KMS-11 (cell line): ENCODE data around the gene RAB1A.

Experiments used
- H2AFZ ChIP-seq: fragments of 200-600 bp; sonication (generic); 2 replicates; pipeline ENCODE4 v1.6.1; 2016; ENCODE audit warnings: antibody characterized with exemption, mixed run types, low read depth
- H3K27ac ChIP-seq: fragments of 200-600 bp; sonication (generic); 2 replicates; pipeline ENCODE4 v1.6.1; 2016; ENCODE audit warnings: mild to moderate bottlenecking, mixed run types
- H3K27me3 ChIP-seq: fragments of 200-600 bp; sonication (generic); 2 replicates; pipeline ENCODE4 v1.6.1; 2017; ENCODE audit warnings: mild to moderate bottlenecking, low read depth, mixed run types, moderate library complexity; ENCODE audit not compliant: insufficient read depth
- H3K36me3 ChIP-seq: fragments of 200-600 bp; sonication (generic); 2 replicates; pipeline ENCODE4 v1.6.1; 2017; ENCODE audit warnings: mild to moderate bottlenecking, mixed run types; ENCODE audit not compliant: insufficient read depth
- H3K4me1 ChIP-seq: fragments of 200-600 bp; sonication (generic); 2 replicates; pipeline ENCODE4 v1.6.1; 2016; ENCODE audit warnings: mild to moderate bottlenecking, low read depth, mixed run types; ENCODE audit not compliant: poor library complexity, severe bottlenecking
- H3K4me2 ChIP-seq: fragments of 200-600 bp; sonication (generic); 2 replicates; pipeline ENCODE4 v1.7.0; 2016; ENCODE audit warnings: mild to moderate bottlenecking, mixed run types
- H3K4me3 ChIP-seq: fragments of 200-600 bp; sonication (generic); IDR thresholded peaks from 2 replicates; pipeline ENCODE4 v1.6.1; 2017; ENCODE audit warnings: low read depth, low read length, mixed read lengths; ENCODE audit not compliant: insufficient read depth
- H3K79me2 ChIP-seq: fragments of 200-600 bp; sonication (generic); 2 replicates; pipeline ENCODE4 v1.6.1; 2016; ENCODE audit warnings: low read depth, mixed run types; ENCODE audit not compliant: insufficient read depth
- H3K9ac ChIP-seq: fragments of 200-600 bp; sonication (generic); 2 replicates; pipeline ENCODE4 v1.6.1; 2016; ENCODE audit warnings: mild to moderate bottlenecking, mixed run types
- H4K20me1 ChIP-seq: fragments of 200-600 bp; sonication (generic); 2 replicates; pipeline ENCODE4 v1.6.1; 2016; ENCODE audit warnings: mild to moderate bottlenecking, mixed run types; ENCODE audit not compliant: insufficient read depth
- CTCF ChIP-seq: fragments of 200-600 bp; sonication (generic); conservative IDR thresholded peaks from 2 replicates; pipeline ENCODE4 v1.6.1; 2017; ENCODE audit warnings: low read depth, mild to moderate bottlenecking, antibody characterized with exemption, low read length, moderate library complexity, mixed read lengths

RAB1A gene

GRCh38 chr2:65073879-65074565 is 55.9 kb downstream of the RAB1A start:
- H3K9ac ChIP-seq: no peak overlapping the region
- no peak overlapping the region for H3K4me3 ChIP-seq
- no peaks in the 10 kb centered on the region for H3K79me2 ChIP-seq
- no peaks in the 10 kb centered on the region for H4K20me1 ChIP-seq
- no peak overlapping the region for H3K4me2 ChIP-seq
- no peaks in the 10 kb centered on the region for H3K27me3 ChIP-seq
- H3K36me3 ChIP-seq: no peaks in the 10 kb centered on the region
- no peak for TF ChIP-seq CTCF
- no peak overlapping the region for H3K27ac ChIP-seq
- no peak overlapping the region for H2AFZ ChIP-seq
- no peaks in the 10 kb centered on the region for H3K4me1 ChIP-seq

DNA sequence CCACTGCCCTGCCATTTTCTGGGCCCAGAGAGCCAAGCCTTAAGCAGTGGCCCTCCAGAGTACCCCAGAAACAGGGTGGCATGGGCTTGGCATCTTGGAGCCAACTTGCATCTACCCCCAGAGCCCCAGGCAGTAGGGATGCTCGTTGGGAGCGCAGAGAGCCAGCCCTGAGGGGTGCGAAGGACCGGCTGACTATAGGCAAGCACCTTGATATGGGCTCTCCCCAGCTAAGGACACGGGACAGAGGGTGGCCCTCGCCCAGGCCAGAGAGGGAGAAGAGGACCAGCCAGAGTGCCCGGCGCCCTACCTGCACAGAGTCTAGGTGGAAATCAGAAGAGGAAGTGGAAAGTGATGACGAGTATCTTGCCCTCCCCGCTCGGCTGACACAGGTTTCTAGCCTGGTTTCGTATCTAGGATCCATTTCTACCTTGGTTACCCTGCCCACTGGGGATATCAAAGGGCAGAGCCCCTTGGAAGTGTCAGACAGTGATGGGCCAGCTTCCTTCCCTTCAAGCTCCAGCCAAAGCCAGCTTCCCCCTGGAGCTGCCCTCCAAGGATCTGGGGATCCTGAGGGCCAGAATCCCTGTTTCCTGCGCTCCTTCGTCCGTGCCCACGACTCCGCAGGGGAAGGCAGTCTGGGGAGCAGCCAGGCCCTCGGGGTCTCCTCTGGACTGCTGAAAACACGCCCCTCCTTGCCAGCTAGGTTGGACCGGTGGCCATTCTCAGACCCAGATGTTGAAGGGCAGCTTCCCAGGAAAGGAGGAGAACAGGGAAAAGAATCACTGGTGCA is 57.5 kb downstream of the RAB1A start:
- Histone ChIP-seq H3K4me2 (no peak overlapping the region), H3K27me3 (no peaks in the 10 kb centered on the region), H3K4me3 (no peak overlapping the region), H2AFZ (no peak overlapping the region), H3K27ac (no peak overlapping the region), H3K9ac (no peak overlapping the region), H3K79me2 (no peaks in the 10 kb centered on the region), H3K36me3 (no peaks in the 10 kb centered on the region), H4K20me1 (no peaks in the 10 kb centered on the region), H3K4me1 (peaks cover 6% of the 10 kb centered on the region)
- TF ChIP-seq CTCF: no peak

DNA sequence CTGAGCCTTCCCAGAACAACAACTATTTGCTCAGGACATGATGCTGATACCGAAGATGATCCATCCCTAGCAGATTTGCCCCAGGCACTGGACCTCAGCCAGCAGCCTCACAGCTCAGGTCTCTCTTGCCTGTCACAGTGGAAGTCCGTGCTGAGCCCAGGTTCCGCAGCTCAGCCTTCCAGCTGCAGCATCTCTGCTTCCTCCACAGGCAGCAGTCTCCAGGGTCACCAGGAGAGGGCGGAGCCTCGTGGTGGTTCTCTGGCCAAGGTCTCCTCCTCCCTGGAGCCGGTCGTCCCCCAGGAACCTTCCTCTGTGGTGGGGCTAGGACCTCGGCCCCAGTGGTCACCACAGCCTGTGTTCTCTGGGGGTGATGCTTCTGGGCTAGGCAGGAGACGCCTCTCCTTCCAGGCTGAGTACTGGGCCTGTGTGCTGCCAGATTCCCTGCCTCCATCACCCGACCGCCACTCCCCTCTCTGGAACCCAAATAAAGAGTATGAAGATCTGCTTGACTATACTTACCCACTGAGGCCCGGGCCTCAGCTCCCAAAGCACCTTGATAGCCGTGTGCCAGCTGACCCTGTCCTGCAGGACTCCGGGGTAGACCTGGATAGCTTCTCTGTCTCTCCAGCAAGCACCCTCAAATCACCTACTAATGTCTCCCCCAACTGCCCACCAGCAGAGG is 58.3 kb downstream of the RAB1A start:
- no peak for TF ChIP-seq CTCF
- Histone ChIP-seq H3K36me3 (no peaks in the 10 kb centered on the region), H3K4me1 (peaks cover 12% of the 10 kb centered on the region), H3K4me2 (no peak overlapping the region), H3K9ac (no peak overlapping the region), H4K20me1 (no peaks in the 10 kb centered on the region), H3K27me3 (no peaks in the 10 kb centered on the region), H3K27ac (no peak overlapping the region), H3K79me2 (no peaks in the 10 kb centered on the region; the same call in 1 of the 2 replicates), H2AFZ (no peak overlapping the region), H3K4me3 (no peak overlapping the region)

- Histone ChIP-seq H3K4me2 (no peak overlapping the region), H3K36me3 (no peaks in the 10 kb centered on the region), H3K27me3 (no peaks in the 10 kb centered on the region), H3K4me1 (peaks cover 17% of the 10 kb centered on the region), H3K79me2 (peaks cover 5% of the 10 kb centered on the region; the same call in 1 of the 2 replicates), H3K9ac (no peak overlapping the region), H4K20me1 (no peaks in the 10 kb centered on the region), H3K27ac (no peak overlapping the region), H2AFZ (no peak overlapping the region), H3K4me3 (no peak overlapping the region)
- TF ChIP-seq CTCF: no peak
Measured at GRCh38 chr2:65070856-65071255, 59.0 kb downstream of the RAB1A start.
